ENCODE measurements around the gene PTBP3. TPM values are rescaled to one million over a fixed set of nuclear protein-coding genes. Genes with fewer than 3 reads are reported as not detected.

PTBP3 gene
- total RNA-seq, 2 donors from 2014 or later = 83.3 to 94.8 TPM

GRCh38 chr9:112186695-112187094 lies 146.7 kb downstream of the PTBP3 start:
- no peaks in the 10 kb centered on the region for H3K4me1 Mint-ChIP-seq
- DNase-seq = no peak
- TF ChIP-seq, protein P1, sequence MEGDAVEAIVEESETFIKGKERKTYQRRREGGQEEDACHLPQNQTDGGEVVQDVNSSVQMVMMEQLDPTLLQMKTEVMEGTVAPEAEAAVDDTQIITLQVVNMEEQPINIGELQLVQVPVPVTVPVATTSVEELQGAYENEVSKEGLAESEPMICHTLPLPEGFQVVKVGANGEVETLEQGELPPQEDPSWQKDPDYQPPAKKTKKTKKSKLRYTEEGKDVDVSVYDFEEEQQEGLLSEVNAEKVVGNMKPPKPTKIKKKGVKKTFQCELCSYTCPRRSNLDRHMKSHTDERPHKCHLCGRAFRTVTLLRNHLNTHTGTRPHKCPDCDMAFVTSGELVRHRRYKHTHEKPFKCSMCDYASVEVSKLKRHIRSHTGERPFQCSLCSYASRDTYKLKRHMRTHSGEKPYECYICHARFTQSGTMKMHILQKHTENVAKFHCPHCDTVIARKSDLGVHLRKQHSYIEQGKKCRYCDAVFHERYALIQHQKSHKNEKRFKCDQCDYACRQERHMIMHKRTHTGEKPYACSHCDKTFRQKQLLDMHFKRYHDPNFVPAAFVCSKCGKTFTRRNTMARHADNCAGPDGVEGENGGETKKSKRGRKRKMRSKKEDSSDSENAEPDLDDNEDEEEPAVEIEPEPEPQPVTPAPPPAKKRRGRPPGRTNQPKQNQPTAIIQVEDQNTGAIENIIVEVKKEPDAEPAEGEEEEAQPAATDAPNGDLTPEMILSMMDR (conservative IDR thresholded peaks at IDR 0.05) = no peak

DNA sequence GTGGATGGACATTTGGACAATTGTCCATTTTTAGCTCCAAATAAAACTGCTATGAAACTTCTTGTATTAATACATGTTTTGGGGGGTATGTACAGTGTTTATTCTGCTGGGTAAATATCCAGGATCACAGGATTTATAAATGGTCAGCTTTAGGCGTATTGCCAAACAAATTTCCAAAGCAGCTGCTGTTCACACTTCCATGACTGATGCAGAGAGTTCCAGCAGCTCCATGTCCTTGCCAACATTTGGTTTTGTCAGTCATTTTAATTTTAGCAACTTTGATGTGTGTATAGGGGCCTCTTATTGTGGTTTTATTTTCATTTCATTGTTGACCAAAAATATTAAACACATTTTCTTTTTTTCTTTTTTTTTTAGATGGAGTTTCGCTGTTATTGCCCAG lies 148.5 kb downstream of the PTBP3 start:
- Histone ChIP-seq H3K27me3 (ENCODE audit: control insufficient read depth, insufficient read depth, low read length, poor library complexity, severe bottlenecking) (no peaks in the 10 kb centered on the region), H3K4me1 (ENCODE audit: control insufficient read depth, insufficient read depth, low read length) (no peaks in the 10 kb centered on the region), H3K36me3 (ENCODE audit: control insufficient read depth, insufficient read depth, low read length) (no peaks in the 10 kb centered on the region), H3K4me3 (ENCODE audit: low read length) (no peak overlapping the region), H3K27ac (ENCODE audit: low read depth, low read length) (no peak overlapping the region), H3K9me3 (ENCODE audit: control insufficient read depth, low read length) (no peaks in the 10 kb centered on the region), H3K9ac (ENCODE audit: extremely low read depth, low read length, poor library complexity, severe bottlenecking) (no peak overlapping the region)
- Mint-ChIP-seq H3K4me1 (peaks cover 12% of the 10 kb centered on the region), H3K27ac (no peak overlapping the region), H3K4me3 (no peak overlapping the region), H3K9me3 (peaks cover 4% of the 10 kb centered on the region), H3K27me3 (ENCODE audit: insufficient read depth) (peaks cover 2% of the 10 kb centered on the region), H3K36me3 (ENCODE audit: low read depth) (no peaks in the 10 kb centered on the region)
- DNase-seq = no peak
- 93 to 96% methylated on average over 2 of the region's 2 CpGs for whole genome bisulfite sequencing, 2 experiments (ENCODE audit: insufficient coverage in 1 of 2, insufficient read length in 1 of 2)
- TF ChIP-seq, protein P1 (conservative IDR thresholded peaks at IDR 0.05) = no peak

More at GRCh38 chr9:112186695-112187094, 146.7 kb downstream of the PTBP3 start:
- Mint-ChIP-seq H3K4me3 (no peak overlapping the region), H3K27me3 (ENCODE audit: insufficient read depth) (no peaks in the 10 kb centered on the region), H3K27ac (no peak overlapping the region), H3K36me3 (ENCODE audit: low read depth) (peaks cover 2% of the 10 kb centered on the region), H3K9me3 (peaks cover 7% of the 10 kb centered on the region)
- no peaks in the 10 kb centered on the region for H3K4me1 ChIP-seq (ENCODE audit: control insufficient read depth, insufficient read depth, low read length)
- H3K9me3 ChIP-seq (ENCODE audit: control insufficient read depth, low read length) = no peaks in the 10 kb centered on the region
- no peak overlapping the region for H3K4me3 ChIP-seq (ENCODE audit: low read length)
- no peaks in the 10 kb centered on the region for H3K36me3 ChIP-seq (ENCODE audit: control insufficient read depth, insufficient read depth, low read length)
- H3K27me3 ChIP-seq (ENCODE audit: control insufficient read depth, insufficient read depth, low read length, poor library complexity, severe bottlenecking) = no peaks in the 10 kb centered on the region
- H3K9ac ChIP-seq (ENCODE audit: extremely low read depth, low read length, poor library complexity, severe bottlenecking) = no peak overlapping the region
- 88 to 94% methylated on average over 3 to 4 of the region's 4 CpGs for WGBS, 2 experiments (ENCODE audit: insufficient coverage in 1 of 2, insufficient read length in 1 of 2)
- no peak overlapping the region for H3K27ac ChIP-seq (ENCODE audit: low read depth, low read length)

DNA sequence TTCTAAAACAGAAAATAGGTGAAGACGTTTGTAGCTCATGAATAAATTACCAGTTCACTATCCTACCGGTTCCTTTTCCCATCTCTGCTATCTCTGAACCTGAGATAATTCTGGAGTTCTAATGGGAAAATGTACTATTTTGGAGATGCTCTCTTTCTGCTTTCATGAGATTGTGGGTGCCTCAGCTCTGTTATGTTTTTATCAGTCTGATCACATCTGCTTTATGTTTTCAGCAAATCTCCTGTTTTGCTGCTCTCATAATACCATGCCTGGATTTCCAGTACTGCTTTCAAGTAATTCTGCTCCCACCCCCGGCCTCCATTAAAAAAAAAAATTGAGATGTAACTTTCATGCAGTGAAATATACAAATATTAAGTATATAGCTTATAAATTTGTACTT lies 149.2 kb downstream of the PTBP3 start:
- Histone ChIP-seq H3K27me3 (ENCODE audit: control insufficient read depth, insufficient read depth, low read length, poor library complexity, severe bottlenecking) (no peaks in the 10 kb centered on the region), H3K9me3 (ENCODE audit: control insufficient read depth, low read length) (no peaks in the 10 kb centered on the region), H3K36me3 (ENCODE audit: control insufficient read depth, insufficient read depth, low read length) (no peaks in the 10 kb centered on the region), H3K4me1 (ENCODE audit: control insufficient read depth, insufficient read depth, low read length) (no peaks in the 10 kb centered on the region), H3K27ac (ENCODE audit: low read depth, low read length) (no peak overlapping the region), H3K9ac (ENCODE audit: extremely low read depth, low read length, poor library complexity, severe bottlenecking) (no peak overlapping the region), H3K4me3 (ENCODE audit: low read length) (no peak overlapping the region)
- WGBS, 2 experiments (ENCODE audit: insufficient coverage in 1 of 2, insufficient read length in 1 of 2) = 93% methylated on average over 3 of the region's 3 CpGs; no CpG with 5 or more reads in 1 of the 2 experiments
- TF ChIP-seq, protein P1 (conservative IDR thresholded peaks at IDR 0.05) = no peak
- Mint-ChIP-seq H3K27me3 (ENCODE audit: insufficient read depth) (peaks cover 2% of the 10 kb centered on the region), H3K27ac (no peak overlapping the region), H3K9me3 (peaks cover 4% of the 10 kb centered on the region), H3K4me3 (no peak overlapping the region), H3K36me3 (ENCODE audit: low read depth) (no peaks in the 10 kb centered on the region), H3K4me1 (peaks cover 12% of the 10 kb centered on the region)
- DNase-seq = no peak
